NT2/D1 (cell line): Measurements from ENCODE around the gene GAL3ST2.

Source experiments
- DNase-seq: peaks from one replicate; pipeline ENCODE4 v3.0.0-alpha.2; 2011; ENCODE audit warnings: low read depth, low spot score
- H3K27me3 ChIP-seq: 2 replicates; pipeline ENCODE4 v1.6.0; 2011; ENCODE audit warnings: mild to moderate bottlenecking; ENCODE audit not compliant: insufficient read length, insufficient read depth
- H3K36me3 ChIP-seq: 2 replicates; pipeline ENCODE4 v1.6.1; 2011; ENCODE audit warnings: mild to moderate bottlenecking, low read length, mixed read lengths; ENCODE audit not compliant: insufficient read depth, insufficient read length
- H3K4me1 ChIP-seq: 2 replicates; pipeline ENCODE4 v1.5.1; 2011; ENCODE audit not compliant: insufficient read depth, insufficient read length
- H3K4me3 ChIP-seq: 2 replicates; pipeline ENCODE4 v1.5.1; 2011; ENCODE audit warnings: low read depth; ENCODE audit not compliant: insufficient read length
- H3K9ac ChIP-seq: 2 replicates; pipeline ENCODE4 v1.6.0; 2011; ENCODE audit warnings: low read depth; ENCODE audit not compliant: insufficient read length
- H3K9me3 ChIP-seq: 2 replicates; pipeline ENCODE4 v1.5.1; 2011; ENCODE audit warnings: mild to moderate bottlenecking, low read length; ENCODE audit not compliant: insufficient read depth
- SUZ12 ChIP-seq: IDR thresholded peaks from 2 replicates; pipeline ENCODE4 v1.6.1; 2011; ENCODE audit not compliant: insufficient read length, insufficient read depth; ENCODE audit errors: extremely low read depth
- YY1 ChIP-seq: IDR thresholded peaks from 2 replicates; pipeline ENCODE4 v1.6.1; 2011; ENCODE audit not compliant: insufficient read length, insufficient read depth
- ZNF274 ChIP-seq: IDR thresholded peaks from 2 replicates; pipeline ENCODE4 v1.6.1; 2011; ENCODE audit warnings: mild to moderate bottlenecking, low read depth, low read length

Gene GAL3ST2

DNA sequence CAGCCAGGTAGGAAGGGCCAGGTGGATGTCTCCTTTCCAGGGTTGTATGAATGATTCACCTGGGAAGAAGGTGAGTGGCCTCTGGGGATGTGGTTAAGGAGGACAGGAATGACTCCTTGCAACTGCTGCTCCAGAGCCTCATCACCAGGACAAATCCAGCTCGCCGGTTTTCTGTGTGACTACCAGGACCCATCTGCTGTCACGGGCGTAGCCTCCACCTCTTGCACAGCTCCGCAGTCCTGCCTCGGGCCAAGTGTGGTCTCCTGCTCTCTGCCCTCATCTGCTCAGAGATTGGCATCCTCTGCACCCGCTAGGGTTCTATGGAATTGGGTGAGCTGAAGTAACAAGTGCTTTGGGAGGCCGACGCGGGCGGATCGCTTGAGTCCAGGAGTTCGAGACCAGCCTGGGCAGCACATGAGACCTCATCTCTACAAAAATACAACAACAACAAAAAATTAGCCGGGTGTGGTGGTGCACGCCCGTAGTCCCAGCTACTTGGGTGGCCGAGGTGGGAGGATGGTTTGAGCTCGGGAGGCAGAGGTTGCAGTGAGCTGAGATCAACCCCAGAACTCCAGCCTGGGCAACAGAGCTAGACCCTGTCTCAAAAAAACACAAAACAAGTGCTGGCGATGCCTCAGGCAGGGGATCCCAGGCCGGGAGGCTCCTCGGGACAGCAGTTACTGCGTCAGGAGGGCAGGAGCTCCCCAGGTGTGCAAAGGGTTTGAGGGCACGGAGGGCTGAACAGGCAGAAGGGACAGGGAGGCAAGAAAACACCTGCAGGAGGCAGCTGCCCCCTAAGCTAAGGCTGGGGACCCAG is 43.0 kb upstream of the GAL3ST2 start:
- no peak for DNase-seq
- peak overlapping the region; percentile 82 for H3K9ac ChIP-seq

DNA sequence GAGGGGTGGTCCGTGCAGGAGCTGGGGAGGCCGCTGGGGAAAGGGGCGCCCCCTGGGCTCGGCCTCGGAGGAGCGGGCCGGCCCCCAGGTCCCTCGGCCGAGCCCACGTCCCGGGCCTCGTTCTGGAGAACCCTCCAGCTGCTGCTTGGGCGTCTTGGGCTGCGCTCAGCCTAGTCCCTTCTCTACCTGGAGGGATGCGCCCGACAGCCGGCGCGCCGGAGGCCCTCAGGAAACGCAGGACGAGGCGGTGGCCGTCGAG is 42.5 kb upstream of the GAL3ST2 start:
- TF ChIP-seq SUZ12 (no peak), ZNF274 (no peak), YY1 (no peak)
- Histone ChIP-seq H3K27me3 (peaks cover 9% of the 10 kb centered on the region), H3K36me3 (peaks cover 16% of the 10 kb centered on the region), H3K4me3 (peak overlapping the region; percentile 97), H3K9ac (peak overlapping the region; percentile 82), H3K4me1 (peaks cover 15% of the 10 kb centered on the region), H3K9me3 (no peaks in the 10 kb centered on the region)
- no peak for DNase-seq

More for the DNA sequence above, 43.0 kb upstream of the GAL3ST2 start:
- peak overlapping the region; percentile 97 for H3K4me3 ChIP-seq
- H3K9me3 ChIP-seq: no peaks in the 10 kb centered on the region
- peaks cover 14% of the 10 kb centered on the region for H3K36me3 ChIP-seq
- H3K27me3 ChIP-seq: peaks cover 9% of the 10 kb centered on the region
- TF ChIP-seq SUZ12 (no peak), ZNF274 (no peak), YY1 (no peak)
- H3K4me1 ChIP-seq: peaks cover 15% of the 10 kb centered on the region

DNA sequence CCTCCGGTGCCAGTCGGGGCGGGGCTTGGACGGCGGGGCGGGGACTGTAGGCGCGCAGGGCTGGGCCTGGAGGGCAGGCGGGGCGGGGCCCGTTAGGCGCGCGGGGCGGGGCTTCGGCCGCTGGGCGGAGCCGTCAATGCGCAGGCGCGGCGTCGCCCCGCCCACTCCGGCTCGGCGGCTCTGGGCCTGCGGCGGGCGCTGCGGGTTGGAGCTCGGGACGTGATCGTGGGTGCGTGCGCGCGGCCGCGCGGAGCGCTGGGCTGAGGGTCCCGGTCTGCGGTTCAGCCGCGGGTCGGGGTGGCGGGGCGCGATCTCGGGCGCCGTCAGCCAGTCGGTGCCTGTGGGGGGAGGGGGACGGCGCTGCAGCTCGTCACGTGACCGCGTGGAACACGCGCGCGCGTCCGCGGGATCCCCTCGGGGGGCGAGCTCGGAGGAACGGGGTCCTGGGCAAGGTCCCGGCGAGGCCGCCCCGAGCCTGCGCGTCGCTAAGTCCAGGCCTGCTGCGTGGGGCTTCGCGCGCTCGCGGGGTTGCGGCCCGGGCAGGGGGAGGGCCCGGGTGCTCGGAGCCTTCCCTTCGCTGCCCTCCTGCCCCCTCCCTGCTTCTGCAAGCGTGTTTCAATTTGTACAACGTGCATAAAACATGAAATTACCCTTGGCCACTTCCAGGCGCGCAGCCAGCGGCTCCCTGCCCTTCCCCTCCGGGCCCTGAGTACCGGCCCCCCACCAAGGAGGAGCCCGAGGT is 42.0 kb upstream of the GAL3ST2 start, which contains the start of gene D2HGDH:
TSS of gene D2HGDH (plus strand) at position 164 of the 742 bp plus-strand sequence. CDS start 595 bp downstream, outside the sequence.
- TF ChIP-seq ZNF274: no peak
- TF ChIP-seq YY1: no peak
- TF ChIP-seq SUZ12: no peak
- no peaks in the 10 kb centered on the region for H3K9me3 ChIP-seq
- DNase-seq: peak; percentile 74

DNA sequence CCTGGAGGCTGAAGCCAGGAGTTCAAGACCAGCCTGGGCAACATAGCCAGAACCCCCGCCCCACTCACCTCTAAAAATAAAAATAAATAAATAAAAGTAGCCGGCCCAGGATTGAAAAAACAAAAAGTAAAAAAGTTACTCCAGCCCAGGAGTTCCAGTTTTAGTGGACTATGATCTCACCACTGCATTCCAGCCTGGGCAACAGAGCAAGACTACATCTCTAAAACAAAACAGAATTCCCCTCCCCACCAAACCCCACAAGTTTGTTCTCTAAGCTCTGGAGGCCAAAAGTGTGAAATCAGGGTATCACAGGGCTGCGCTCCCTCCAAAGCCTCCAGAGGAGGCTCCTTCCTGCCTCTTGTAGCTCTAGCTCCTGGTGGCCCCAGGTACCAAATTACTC is 40.5 kb upstream of the GAL3ST2 start:
- H3K36me3 ChIP-seq: peaks cover 22% of the 10 kb centered on the region
- no peak overlapping the region for H3K9ac ChIP-seq
- H3K4me3 ChIP-seq: no peak overlapping the region
- peaks cover 15% of the 10 kb centered on the region for H3K4me1 ChIP-seq
- peaks cover 9% of the 10 kb centered on the region for H3K27me3 ChIP-seq
- TF ChIP-seq YY1 (no peak), ZNF274 (no peak), SUZ12 (no peak)
- no peaks in the 10 kb centered on the region for H3K9me3 ChIP-seq
- no peak for DNase-seq

More for the DNA sequence above, 42.0 kb upstream of the GAL3ST2 start, which contains the start of gene D2HGDH:
- H3K4me1 ChIP-seq: peaks cover 15% of the 10 kb centered on the region
- peak within 1 kb of the TSS; percentile 99 for H3K9ac ChIP-seq
- peaks cover 19% of the 10 kb centered on the region for H3K36me3 ChIP-seq
- H3K27me3 ChIP-seq: peaks cover 9% of the 10 kb centered on the region
- peak within 1 kb of the TSS; percentile 97 for H3K4me3 ChIP-seq

DNA sequence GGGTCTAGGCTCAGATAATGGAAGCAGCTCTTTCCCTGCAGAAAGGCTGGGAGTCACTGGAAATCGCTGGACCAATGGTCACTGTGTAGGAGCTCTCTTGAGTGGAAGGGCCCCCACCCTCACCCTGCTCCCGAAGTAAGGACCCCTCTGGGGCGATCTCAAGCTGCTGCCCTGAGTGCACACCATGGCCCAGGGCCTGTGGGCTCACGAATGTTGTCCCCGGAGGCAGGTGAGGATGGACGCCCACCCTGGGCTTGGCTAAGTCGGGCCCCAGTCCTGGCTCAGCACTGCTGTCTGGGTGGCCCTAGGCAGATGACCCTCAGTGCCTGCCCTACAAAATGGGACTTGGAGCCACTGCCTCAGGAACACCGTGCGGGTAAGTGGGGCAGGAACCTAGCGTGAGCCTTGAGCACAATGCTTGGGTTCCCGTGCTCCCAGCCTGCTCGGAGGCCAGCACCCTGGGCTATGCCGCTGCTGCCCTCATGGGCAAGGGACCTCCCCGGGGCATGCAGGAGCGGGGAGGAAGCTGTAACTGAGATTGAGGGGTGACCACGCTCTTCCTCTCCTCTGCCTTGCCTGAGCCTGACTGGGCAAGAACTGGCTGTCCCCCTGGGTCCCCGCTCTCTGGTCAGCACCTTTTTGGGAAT is 38.5 kb upstream of the GAL3ST2 start:
- Histone ChIP-seq H3K36me3 (peaks cover 23% of the 10 kb centered on the region), H3K9me3 (no peaks in the 10 kb centered on the region), H3K27me3 (peaks cover 9% of the 10 kb centered on the region), H3K4me1 (peaks cover 17% of the 10 kb centered on the region), H3K9ac (no peak overlapping the region), H3K4me3 (no peak overlapping the region)
- no peak for DNase-seq
- TF ChIP-seq SUZ12: no peak
- no peak for TF ChIP-seq ZNF274

DNA sequence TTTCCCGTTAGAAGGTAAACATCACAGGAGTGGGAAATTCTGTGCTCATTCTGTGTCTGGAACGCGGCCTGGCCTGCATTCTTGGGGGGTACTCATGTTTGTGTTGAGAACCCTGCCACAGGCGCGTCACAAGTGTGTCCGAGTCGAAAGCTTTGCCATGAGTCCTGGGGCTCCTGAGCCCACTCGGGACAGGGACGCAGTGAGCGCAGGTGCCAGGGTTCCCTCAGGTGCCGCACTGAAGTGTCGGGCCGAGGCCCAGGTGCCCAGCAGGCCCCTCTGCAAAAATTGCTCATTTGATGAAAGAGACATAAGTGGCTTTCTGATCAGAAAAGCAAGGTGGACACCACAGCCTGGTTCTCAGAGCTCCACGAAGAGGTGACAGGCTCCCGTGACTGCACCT is 37.4 kb upstream of the GAL3ST2 start:
- no peak for DNase-seq
- no peak overlapping the region for H3K4me3 ChIP-seq
- TF ChIP-seq SUZ12: no peak
- TF ChIP-seq YY1: no peak
- no peak for TF ChIP-seq ZNF274
- no peak overlapping the region for H3K9ac ChIP-seq
- H3K9me3 ChIP-seq: no peaks in the 10 kb centered on the region
- H3K4me1 ChIP-seq: peaks cover 10% of the 10 kb centered on the region
- no peaks in the 10 kb centered on the region for H3K27me3 ChIP-seq
- H3K36me3 ChIP-seq: peaks cover 32% of the 10 kb centered on the region

DNA sequence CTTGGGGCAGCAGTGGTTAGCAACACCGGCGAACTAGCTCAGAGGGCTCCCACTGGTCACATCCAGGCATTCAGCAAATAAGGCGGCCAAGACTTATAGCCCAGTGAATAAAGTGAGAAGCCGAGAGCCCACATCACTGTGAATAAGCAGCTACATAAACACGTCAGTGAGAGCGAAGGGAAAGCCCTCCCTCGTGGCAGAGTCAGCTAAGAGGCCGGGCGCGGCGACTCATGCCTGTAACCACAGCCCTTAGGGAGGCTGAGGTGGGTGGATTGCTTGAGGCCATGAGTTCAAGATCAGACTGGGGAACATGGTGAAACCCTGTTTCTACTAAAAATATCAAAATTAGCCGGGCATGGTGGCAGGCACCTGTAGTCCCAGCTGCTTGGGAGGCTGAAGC is 37.0 kb upstream of the GAL3ST2 start:
- H3K36me3 ChIP-seq: peaks cover 37% of the 10 kb centered on the region
- no peak overlapping the region for H3K4me3 ChIP-seq
- DNase-seq: no peak
- no peak for TF ChIP-seq SUZ12
- no peak for TF ChIP-seq YY1
- no peak for TF ChIP-seq ZNF274
- peaks cover 10% of the 10 kb centered on the region for H3K4me1 ChIP-seq
- no peak overlapping the region for H3K9ac ChIP-seq
- no peaks in the 10 kb centered on the region for H3K9me3 ChIP-seq
- H3K27me3 ChIP-seq: no peaks in the 10 kb centered on the region
